ENCODE measurements around the gene MDGA2.
"Not testable (repeated sequence)": the region's sequence is repeated elsewhere in the genome, so short reads cannot be mapped to it uniquely, and the experiment has no call there.

MDGA2 gene

GRCh38 chr14:47302121-47302520 is 373.3 kb downstream of the MDGA2 start:
- DNase-seq: no peak

- no peak for DNase-seq
Observed at GRCh38 chr14:47300796-47301195, 374.6 kb downstream of the MDGA2 start.

- DNase-seq: no peak
Observed at GRCh38 chr14:47297374-47297773, 378.0 kb downstream of the MDGA2 start.

- no peak for DNase-seq
Observed at GRCh38 chr14:47284283-47284682, 391.1 kb downstream of the MDGA2 start.

GRCh38 chr14:47281761-47282160 is 393.6 kb downstream of the MDGA2 start:
- DNase-seq: not testable (repeated sequence)

- peak; percentile 2 for DNase-seq
Observed at GRCh38 chr14:47278233-47278842, 397.1 kb downstream of the MDGA2 start.

- DNase-seq: no peak
Observed at GRCh38 chr14:47277703-47278102, 397.7 kb downstream of the MDGA2 start.

GRCh38 chr14:47276931-47277330 is 398.5 kb downstream of the MDGA2 start:
- DNase-seq: no peak

GRCh38 chr14:47273939-47274338 is 401.5 kb downstream of the MDGA2 start:
- no peak for DNase-seq

GRCh38 chr14:47270715-47271114 is 404.7 kb downstream of the MDGA2 start:
- no peak for DNase-seq

GRCh38 chr14:47269756-47270492 is 405.5 kb downstream of the MDGA2 start:
- no peak for DNase-seq

- no peak for DNase-seq
Observed at GRCh38 chr14:47264842-47265241, 410.6 kb downstream of the MDGA2 start.

- DNase-seq: no peak
Observed at GRCh38 chr14:47262801-47263200, 412.6 kb downstream of the MDGA2 start.

GRCh38 chr14:47261350-47261749 is 414.1 kb downstream of the MDGA2 start:
- DNase-seq: no peak

GRCh38 chr14:47259796-47260195 is 415.6 kb downstream of the MDGA2 start:
- DNase-seq: no peak

GRCh38 chr14:47257013-47257412 is 418.4 kb downstream of the MDGA2 start:
- DNase-seq: no peak

- no peak for DNase-seq
Observed at GRCh38 chr14:47252802-47253201, 422.6 kb downstream of the MDGA2 start.

GRCh38 chr14:47246367-47246766 is 429.0 kb downstream of the MDGA2 start:
- no peak for DNase-seq

GRCh38 chr14:47242579-47242978 is 432.8 kb downstream of the MDGA2 start:
- DNase-seq: not testable (repeated sequence)

GRCh38 chr14:47240748-47241437 is 434.5 kb downstream of the MDGA2 start:
- no peak for DNase-seq

- no peak for DNase-seq
Observed at GRCh38 chr14:47235619-47236018, 439.8 kb downstream of the MDGA2 start.

GRCh38 chr14:47226877-47227520 is 448.4 kb downstream of the MDGA2 start:
- DNase-seq: no peak

GRCh38 chr14:47223656-47224055 is 451.7 kb downstream of the MDGA2 start:
- no peak for DNase-seq

GRCh38 chr14:47220096-47220495 is 455.3 kb downstream of the MDGA2 start:
- no peak for DNase-seq
